NCI-H187 (cell line): Measurements from ENCODE around the gene ABCF2.

ENCODE experiments used
- DNase-seq, 2 experiments: peaks; one replicate each; lab custom pipeline; 2025; lab: John Stamatoyannopoulos, UW

ABCF2 gene

DNA sequence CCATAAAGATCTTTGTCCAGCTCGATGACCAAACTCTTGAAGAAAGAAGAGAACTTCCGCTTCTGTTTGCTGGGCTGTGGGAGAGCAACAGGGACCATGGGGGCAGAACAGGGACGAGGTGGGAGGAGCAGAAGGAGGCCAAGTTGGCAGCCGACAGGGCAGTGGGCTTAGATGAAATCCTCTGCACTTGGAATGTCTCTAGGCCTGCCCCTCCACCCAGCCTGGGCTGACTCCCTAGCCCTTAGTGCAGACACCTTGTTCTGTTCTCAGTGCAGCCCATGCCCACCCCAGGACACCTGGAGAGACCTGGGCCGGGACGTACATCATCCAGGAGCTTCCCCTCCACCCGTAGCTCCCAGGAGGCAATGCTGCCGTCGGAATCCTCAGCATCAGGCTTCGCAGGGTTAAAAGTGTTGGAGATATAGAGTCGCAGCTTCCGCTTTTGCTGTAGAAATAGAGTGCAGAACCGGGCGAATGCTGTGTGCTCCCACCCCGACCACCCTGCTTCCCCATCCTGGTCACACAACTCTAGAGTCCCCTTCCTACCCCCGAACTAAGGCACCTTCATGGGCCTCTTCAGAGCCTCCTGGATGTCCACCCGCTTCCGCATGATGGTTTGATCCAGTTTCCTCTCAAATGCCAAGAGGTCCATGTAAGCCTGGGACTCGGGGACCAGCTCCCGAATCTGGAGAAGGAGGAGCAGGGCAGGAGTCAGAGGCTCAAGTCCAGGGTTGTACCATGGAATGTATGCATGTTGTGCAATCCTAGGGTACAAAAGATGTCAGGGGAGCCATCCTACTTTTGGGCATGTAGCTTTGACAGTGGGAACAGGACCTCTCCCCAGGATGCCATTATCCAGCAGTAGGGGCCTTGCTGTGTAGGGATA, 15.4 kb upstream of the ABCF2 start:
- no peak for DNase-seq

DNA sequence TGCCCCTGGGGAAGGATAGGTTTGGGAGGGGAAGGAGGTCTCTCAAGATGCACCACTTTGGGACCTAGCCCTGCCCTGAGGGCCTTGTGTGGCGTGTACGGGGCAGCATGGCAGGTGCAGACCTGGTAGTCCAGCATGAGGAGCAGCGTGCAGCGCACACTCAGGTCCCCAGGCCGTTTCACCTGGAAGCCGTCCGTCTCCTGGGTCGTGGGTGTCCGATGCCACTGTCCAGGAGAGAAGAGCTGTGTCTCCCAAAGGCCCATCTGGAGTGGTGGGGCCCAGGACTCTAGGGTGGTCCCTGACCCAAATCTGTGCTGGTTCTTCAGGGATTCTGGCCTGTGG, 14.7 kb upstream of the ABCF2 start:
- DNase-seq = no peak

DNA sequence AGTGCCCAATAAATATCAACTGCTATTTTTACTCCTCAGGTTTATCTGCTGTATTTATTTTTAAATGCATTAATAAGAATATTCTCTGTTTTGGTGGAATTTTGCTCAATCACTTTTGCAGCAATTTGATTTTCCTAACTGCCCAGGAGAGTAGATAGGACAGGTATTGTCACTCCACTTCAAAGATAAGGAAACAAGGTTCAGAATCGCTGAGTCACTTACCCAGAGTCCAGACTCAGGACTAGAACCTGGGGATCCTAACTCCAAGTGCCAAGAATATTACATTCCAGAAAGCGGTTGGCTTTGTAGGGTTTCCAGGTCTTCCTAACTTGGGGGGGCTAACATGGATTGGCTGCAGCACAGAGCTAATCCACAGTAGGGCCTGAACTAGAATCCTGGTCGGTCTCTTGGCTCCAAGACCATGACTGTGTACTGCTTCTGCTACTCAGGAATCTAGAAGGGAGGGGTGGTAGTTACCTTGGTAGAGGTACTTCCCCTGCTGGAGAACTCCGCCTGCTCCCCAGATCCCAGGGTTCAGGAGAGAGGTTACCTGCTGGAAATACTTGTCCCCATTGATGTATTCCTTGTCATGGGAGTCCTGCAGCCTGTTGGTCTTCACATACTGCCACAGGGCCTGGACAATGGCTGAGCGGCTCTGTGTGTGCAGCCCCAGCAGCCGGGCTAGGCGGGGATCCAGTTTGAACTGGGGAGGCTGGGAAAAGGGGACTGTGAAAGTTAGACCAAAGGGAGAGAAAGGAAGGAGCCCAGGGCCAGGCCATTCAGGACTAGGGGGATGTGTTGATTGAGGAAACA, 14.1 kb upstream of the ABCF2 start:
- no peak for DNase-seq

DNA sequence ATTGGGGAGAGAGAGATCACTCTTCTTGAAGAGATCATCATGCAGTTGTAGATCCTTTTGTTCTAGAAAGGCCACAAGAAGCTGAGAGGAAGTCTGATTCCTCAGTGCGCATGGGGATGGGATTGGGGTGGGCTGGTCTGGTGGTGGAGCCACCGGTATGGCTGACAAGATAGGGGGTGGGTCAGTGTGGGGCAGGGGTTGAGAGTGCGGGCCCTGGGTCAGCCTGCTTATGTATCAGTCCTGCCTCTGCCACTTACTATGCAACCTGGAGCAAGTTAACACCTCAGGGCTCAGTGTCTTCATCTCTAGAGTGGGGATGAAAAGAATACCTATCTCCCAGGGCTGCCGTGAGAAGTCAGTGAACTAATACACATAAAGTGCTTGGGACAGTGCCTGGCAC, 13.5 kb upstream of the ABCF2 start:
- DNase-seq = no peak

DNA sequence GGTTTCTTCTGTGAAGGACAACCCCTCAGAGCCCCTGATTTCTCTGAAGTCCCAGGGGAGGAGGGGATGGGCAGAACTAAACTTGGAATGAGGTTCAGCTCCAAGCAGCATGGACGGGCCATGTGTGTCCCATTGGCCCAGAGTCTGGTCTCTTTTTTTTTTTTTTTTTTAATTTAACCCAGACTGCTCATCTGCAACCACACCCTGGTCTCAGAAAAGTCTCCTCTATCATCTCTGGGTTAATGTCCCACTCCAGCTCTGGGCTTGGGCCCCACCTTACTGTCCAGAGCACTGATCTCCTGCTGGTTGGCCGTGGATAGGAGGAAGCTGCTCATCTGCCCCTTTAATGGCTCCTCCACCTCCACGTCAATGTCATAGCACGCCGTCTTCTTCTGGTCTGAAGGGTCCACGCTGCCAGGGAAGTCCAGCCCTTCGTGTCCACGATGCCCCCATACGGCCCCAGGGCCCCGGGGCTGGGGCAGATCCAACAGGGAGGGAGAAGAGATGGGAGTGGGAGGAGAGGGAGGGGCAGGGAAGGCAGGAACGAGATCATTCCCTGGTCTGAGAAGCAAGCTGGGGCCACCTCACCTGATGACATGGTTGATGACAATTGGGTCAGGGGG, 12.9 kb upstream of the ABCF2 start:
- DNase-seq = no peak

DNA sequence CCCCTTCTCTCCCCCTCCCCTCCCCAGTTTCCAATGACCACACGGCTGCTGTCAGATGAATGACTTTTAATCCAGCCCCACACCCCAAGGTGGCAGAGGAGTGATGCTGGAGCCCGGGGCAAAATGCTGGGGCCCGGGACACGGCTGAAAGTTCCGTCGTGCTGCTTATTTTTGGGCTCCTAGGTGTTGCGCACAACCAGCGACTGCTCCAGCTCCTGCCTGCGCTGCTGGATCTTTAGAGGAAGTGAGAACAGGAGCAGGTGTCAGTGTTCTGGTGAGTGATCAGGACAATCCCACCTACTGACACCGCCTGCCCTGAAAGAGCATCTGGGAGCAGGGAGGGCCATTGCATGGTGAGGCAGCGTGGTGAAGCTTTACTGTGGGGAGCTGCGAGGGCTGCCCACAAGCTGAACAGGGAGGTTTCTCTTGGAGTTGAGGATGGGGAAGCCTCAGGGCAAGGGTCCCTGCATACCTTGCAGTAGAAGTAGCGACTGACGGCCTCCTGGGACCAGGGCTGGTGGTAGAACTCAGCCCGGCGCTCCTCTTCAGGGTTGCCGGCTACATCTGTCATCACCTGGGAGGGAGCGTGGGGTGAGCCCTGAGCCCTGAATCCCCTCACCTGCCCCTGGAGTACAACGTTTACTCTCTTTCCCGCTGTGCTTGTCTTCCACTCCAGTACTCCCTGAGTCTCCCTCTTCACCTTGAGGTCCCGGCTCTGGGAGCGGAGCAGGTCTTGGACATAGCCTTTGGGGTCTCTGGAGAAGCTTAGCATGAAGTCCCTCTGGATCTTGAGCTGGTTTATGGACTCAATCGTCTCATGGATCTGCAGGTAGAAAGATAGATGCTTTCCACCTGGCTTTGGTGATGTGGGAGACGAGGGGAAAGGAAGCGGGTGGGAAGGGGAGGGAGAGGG, 12.2 kb upstream of the ABCF2 start:
- no peak for DNase-seq

DNA sequence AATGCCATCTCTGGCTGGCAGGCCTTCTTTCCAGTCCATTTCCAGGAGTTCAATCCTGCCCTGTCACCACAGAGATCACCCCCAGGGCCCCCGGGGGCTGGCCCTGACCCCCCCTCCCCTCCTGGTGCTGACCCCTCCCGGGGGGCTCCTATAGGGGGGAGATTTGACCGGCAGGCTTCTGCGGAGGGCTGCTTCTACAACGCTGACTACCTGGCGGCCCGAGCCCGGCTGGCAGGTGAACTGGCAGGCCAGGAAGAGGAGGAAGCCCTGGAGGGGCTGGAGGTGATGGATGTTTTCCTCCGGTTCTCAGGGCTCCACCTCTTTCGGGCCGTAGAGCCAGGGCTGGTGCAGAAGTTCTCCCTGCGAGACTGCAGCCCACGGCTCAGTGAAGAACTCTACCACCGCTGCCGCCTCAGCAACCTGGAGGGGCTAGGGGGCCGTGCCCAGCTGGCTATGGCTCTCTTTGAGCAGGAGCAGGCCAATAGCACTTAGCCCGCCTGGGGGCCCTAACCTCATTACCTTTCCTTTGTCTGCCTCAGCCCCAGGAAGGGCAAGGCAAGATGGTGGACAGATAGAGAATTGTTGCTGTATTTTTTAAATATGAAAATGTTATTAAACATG, 11.3 kb upstream of the ABCF2 start:
- no peak for DNase-seq

DNA sequence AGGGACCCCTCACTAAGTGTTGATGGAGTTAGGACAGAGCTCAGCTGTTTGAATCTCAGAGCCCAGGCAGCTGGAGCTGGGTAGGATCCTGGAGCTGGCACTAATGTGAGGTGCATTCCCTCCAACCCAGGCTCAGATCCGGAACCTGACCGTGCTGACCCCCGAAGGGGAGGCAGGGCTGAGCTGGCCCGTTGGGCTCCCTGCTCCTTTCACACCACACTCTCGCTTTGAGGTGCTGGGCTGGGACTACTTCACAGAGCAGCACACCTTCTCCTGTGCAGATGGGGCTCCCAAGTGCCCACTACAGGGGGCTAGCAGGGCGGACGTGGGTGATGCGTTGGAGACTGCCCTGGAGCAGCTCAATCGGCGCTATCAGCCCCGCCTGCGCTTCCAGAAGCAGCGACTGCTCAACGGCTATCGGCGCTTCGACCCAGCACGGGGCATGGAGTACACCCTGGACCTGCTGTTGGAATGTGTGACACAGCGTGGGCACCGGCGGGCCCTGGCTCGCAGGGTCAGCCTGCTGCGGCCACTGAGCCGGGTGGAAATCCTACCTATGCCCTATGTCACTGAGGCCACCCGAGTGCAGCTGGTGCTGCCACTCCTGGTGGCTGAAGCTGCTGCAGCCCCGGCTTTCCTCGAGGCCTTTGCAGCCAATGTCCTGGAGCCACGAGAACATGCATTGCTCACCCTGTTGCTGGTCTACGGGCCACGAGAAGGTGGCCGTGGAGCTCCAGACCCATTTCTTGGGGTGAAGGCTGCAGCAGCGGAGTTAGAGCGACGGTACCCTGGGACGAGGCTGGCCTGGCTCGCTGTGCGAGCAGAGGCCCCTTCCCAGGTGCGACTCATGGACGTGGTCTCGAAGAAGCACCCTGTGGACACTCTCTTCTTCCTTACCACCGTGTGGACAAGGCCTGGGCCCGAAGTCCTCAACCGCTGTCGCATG, 10.5 kb upstream of the ABCF2 start:
- DNase-seq = no peak

DNA sequence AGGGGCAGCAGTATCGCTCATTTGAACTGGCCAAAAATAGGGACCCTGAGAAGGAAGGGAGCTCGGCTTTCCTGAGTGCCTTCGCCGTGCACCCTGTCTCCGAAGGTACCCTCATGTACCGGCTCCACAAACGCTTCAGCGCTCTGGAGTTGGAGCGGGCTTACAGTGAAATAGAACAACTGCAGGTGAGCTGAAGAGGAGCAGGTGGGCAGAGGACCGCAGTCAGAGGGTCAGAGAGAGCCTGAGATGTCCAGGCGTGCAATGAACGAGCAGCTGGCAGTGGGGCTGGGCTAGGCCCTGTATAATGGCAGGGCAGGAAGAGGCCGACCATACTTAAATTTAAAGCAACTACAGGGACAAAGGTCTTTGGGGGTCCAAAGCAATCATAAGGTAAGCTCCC, 9.4 kb upstream of the ABCF2 start:
- DNase-seq = no peak

DNA sequence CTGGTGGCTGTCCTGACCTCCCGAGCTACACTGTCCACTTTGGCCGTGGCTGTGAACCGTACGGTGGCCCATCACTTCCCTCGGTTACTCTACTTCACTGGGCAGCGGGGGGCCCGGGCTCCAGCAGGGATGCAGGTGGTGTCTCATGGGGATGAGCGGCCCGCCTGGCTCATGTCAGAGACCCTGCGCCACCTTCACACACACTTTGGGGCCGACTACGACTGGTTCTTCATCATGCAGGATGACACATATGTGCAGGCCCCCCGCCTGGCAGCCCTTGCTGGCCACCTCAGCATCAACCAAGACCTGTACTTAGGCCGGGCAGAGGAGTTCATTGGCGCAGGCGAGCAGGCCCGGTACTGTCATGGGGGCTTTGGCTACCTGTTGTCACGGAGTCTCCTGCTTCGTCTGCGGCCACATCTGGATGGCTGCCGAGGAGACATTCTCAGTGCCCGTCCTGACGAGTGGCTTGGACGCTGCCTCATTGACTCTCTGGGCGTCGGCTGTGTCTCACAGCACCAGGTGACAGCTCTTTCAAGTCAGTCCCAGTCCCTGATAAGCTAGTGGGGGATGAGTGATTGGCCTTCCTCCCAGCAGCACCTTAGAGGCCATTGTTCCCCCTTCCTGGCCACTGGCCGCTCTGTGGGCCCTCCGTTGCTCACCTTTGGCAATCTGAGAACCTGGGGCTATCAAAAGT, 8.2 kb upstream of the ABCF2 start:
- no peak for DNase-seq

DNA sequence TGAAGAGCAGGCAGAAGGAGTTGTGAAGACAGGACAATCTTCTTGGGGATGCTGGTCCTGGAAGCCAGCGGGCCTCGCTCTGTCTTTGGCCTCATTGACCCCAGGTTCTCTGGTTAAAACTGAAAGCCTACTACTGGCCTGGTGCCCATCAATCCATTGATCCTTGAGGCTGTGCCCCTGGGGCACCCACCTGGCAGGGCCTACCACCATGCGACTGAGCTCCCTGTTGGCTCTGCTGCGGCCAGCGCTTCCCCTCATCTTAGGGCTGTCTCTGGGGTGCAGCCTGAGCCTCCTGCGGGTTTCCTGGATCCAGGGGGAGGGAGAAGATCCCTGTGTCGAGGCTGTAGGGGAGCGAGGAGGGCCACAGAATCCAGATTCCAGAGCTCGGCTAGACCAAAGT, 6.8 kb upstream of the ABCF2 start:
- no peak for DNase-seq

DNA sequence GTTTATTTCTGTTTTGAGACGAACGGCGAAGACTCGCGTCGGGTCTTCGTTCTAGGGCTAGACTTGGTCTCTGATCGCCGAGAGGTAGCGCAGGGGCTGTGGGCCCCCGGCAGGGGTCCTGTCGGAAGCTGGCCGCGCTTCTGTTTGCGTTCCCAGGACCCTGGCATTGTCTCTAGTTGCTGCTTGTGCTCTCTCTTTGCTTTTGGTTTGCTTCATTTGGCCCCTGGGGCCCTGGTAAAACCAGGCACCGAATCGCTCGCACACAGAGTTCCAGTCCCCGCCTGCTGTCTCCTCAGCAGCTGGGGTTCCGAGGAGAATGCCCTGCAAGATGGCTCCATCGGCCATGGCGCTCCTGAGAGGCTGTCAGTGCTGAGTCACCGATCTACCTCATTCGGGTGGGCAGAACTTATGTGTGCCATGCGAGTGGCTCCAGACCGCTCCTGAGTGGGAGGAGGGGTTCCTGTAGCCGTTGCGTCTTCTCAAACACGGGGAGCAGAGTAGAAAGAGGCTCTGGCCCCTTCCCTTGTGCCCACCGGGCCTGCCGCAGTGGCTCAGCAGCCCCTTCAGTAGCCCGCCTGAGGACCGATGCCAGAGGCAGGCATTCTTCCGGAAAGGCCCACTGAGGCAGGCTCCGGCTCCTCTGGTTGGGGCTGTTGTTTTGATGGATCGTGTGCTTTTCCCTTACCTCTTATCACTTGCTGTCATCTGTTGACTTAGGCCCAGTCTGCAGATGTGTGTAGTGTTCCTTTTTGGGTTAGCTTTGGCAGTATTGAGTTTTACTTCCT, 6.1 kb upstream of the ABCF2 start:
- DNase-seq = no peak

DNA sequence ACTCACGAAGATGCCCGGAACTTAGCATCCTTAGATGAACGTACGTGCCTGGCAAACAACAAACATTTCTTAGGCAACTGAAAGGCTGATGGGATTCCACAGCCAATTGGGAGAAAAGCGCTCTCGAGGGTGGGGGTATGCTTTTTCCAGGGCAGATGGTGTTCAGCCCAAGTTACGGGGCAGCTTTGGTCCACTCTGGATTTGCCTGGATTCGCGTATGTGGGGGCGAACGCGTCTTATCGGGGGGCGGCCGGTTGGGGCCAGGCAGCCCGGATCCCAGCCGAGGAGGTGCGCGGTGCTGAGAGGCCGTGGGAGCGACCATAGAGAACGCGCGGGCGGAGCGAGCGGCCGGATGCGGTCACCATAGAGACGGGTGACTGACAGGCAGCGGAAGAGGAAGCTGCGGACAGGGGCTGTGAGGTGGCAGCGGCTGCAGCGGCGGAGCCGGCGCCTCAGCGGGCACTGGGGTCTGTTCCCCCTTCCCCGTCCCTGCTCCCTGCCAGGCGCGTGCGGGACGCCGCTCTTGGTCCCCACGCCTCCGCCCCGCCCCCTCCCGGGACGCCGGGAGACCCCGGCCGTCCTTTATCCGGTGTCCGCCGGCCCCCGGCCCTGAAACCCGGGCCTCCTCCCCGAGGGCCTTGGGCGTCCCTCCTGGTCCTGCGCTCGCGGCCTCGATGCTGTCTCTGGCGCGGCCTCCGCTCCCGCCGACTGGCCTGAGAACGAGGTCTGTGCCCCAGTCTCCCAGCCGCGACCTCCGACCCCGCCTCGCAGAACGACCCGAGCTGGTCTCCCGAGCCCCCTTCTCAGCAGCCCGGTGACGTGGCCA, 5.3 kb upstream of the ABCF2 start, which contains the start of gene CHPF2:
Gene CHPF2 (plus strand): TSS at position 393 of the 826 bp plus-strand sequence. CDS start 1,529 bp downstream, outside the sequence.
- peak; percentile 38 to 81 for DNase-seq

DNA sequence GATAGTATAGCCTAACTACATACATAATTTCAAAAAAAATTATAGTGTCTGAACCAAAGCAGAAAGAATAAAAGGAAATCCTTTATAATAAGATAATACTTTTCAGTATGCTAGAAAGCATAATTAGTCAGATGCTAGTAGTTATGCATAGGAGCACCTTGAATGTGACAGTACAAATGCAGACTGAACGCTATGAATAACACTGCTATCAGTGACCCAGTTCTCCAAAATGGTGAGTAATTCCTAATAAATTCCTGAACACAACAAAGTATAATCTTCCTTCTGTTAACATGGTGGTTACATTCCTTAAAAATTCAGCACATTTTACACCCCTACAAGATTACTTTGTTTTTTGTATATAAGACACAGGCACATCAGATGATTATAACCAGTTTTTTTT, 4.1 kb upstream of the ABCF2 start:
- DNase-seq = no peak

DNA sequence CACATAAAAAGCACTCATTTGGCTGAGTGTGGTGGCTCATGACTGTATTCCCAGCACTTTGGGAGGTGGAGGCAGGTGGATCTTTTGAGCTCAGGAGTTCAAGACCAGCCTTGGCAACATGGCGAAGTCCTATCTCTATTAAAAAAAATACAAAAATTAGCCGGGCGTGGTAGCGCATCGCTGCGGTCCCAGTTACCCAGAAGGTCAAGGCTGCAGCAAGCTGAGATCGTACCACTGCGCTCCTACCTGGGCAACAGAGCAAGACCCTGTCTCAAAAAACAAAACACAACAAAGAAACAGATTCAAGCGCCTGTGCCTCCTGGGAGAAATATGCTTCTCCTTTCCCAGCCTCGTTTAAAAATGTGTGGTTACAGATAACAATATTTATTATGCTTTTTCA, 2.2 kb upstream of the ABCF2 start:
- DNase-seq = no peak

DNA sequence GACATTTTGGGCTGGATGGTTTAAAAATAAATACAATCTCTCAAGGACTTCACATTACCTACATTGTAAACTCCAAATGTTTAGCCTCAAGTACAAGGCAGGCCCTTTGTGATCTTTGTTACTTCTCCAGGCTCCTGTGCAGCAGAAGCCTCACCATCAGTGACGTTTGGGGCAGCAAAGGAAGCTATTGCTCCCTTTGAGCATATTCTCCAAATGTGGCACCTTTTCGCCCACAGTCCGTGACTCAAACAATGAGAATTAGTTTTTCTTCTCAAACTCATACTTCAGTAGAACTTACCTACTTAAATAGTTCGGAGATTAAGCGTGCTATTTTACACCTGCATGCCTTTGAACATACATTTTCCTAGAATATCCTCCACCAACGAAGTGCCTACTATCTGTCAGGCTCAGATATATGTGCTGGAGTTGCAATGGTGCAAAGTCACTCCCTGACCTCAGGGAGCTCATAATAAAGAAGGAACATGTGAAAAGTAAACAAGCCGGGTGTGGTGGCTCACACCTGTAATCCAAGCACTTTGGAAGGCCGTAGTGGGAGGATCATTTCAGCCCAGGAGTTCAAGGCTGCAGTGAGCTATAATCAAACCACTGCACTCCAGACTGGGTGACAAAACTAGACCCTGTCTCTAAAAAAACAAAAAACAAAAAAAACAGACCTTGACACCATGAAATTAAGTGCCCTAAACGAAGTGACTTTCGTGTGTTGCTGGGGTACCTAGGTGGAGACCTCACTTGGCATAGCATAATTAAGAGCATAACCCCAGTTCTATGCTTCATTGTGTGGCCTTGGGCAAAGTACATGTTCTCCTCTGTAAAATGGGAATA, 1.2 kb upstream of the ABCF2 start:
- no peak for DNase-seq

DNA sequence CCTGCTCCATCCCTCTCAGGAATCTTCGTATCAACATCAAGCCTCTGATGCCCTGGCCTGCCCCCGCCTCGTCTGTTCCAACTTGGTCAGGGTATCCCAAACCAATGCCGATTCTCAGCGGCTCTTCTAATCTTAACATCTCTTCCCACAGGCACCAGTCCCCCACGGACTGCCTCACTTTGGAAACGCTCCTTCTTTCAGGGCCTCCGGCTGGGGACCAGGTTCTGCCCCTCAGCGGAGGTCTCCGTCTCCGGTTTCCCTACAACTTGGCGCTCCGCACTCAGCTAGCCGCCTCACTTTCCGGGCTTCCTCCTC, 488 bp downstream of the ABCF2 start:
- DNase-seq = no peak
